ENCODE measurements around the gene MTHFD1. TPM values are rescaled to one million over a fixed set of nuclear protein-coding genes. Genes with fewer than 3 reads are reported as not detected.

MTHFD1 gene
- total and polyA plus RNA-seq, 7 donors: 34.7 to 77.4 (median 57.4) TPM

DNA sequence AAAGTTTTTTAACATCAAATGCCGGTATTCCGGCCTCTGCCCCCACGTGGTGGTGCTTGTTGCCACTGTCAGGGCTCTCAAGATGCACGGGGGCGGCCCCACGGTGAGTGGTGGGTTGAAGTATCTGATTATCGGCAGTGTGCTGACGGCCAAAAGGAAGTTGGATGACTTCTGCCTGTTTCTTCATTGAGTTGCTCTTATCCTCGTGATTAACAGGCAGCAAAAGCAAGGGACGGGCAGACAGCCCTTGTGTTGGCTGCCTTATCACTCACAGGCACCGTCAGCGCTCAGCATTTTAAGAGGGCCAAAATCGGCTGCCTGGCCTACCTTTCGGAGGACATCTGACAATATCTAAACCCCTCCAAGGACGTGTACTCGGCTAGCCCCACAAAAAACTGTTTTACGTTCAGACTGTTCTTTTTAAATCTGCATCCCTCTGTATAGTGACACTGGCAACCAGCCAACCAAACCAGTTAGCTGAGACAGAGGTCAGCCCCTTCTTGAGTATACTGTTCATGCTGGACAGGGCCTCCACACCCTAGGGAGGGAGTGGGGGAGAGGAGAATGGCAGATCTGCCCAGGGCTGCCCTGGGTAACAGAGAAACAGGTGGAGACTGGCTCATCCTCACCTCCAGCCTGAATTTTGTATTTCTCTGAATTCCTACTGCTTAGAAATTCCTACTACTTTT, 54.3 kb downstream of the MTHFD1 start:
- H3K27ac ChIP-seq: no peak overlapping the region

DNA sequence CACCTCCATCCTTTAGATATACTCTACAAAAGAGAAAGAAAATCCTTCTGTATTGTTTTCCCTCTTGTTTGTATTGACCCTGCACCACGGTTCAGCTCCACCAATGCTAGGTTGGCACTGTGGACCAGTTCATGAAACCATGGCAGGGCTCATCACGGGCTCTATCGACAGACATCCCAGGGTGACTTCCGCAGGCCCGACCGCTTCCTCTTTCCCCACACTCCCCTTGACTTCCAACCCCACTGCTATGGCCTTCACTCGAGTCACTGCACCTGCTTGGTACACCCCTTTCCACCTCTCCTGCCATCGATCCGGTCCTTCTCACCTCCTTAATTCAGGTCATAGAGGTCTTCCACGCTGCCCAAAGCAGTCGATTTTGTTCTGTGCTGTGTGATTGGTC, 56.0 kb downstream of the MTHFD1 start:
- no peak overlapping the region for H3K27ac ChIP-seq
- TF ChIP-seq, protein P1, sequence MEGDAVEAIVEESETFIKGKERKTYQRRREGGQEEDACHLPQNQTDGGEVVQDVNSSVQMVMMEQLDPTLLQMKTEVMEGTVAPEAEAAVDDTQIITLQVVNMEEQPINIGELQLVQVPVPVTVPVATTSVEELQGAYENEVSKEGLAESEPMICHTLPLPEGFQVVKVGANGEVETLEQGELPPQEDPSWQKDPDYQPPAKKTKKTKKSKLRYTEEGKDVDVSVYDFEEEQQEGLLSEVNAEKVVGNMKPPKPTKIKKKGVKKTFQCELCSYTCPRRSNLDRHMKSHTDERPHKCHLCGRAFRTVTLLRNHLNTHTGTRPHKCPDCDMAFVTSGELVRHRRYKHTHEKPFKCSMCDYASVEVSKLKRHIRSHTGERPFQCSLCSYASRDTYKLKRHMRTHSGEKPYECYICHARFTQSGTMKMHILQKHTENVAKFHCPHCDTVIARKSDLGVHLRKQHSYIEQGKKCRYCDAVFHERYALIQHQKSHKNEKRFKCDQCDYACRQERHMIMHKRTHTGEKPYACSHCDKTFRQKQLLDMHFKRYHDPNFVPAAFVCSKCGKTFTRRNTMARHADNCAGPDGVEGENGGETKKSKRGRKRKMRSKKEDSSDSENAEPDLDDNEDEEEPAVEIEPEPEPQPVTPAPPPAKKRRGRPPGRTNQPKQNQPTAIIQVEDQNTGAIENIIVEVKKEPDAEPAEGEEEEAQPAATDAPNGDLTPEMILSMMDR (IDR thresholded peaks at IDR 0.05): no peak
- WGBS, 3 donors: 87 to 89% (median 88%) methylated on average over 11 of the region's 11 CpGs
- ATAC-seq: no peak
- DNase-seq: no peak
- no peaks in the 10 kb centered on the region for H3K9me3 ChIP-seq
- H3K4me1 ChIP-seq: no peaks in the 10 kb centered on the region
- H3K36me3 ChIP-seq (ENCODE audit: insufficient read depth in 1 of 2, low read depth in 1 of 2): peaks cover 4 to 90% of the 10 kb centered on the region in 2 donors
- H3K27me3 ChIP-seq (ENCODE audit: insufficient read depth in 3 of 3, low read length in 2 of 3): no peaks in the 10 kb centered on the region
- intact Hi-C loops (cut with DNase I): loop anchor here in 1 of 2 donors (10.0 kb wide), 1 partner anchor 319 kb away; no protein-coding TSS in a partner anchor
- no peak overlapping the region for H3K4me3 ChIP-seq

More for the DNA sequence above, 54.3 kb downstream of the MTHFD1 start:
- DNase-seq (no peak), ATAC-seq (no peak)
- Histone ChIP-seq H3K4me3 (no peak overlapping the region), H3K36me3 (ENCODE audit: insufficient read depth in 1 of 2, low read depth in 1 of 2) (peaks cover 7 to 90% of the 10 kb centered on the region in 2 donors), H3K27me3 (ENCODE audit: insufficient read depth in 3 of 3, low read length in 2 of 3) (no peaks in the 10 kb centered on the region), H3K9me3 (no peaks in the 10 kb centered on the region), H3K4me1 (no peaks in the 10 kb centered on the region)
- WGBS, 3 donors: 84 to 89% (median 88%) methylated on average over 17 of the region's 17 CpGs
- intact Hi-C loops (cut with DNase I): loop anchor here in 1 of 2 donors (10.0 kb wide), 1 partner anchor 318 kb away; no protein-coding TSS in a partner anchor
- TF ChIP-seq, protein P1 (IDR thresholded peaks at IDR 0.05): no peak

DNA sequence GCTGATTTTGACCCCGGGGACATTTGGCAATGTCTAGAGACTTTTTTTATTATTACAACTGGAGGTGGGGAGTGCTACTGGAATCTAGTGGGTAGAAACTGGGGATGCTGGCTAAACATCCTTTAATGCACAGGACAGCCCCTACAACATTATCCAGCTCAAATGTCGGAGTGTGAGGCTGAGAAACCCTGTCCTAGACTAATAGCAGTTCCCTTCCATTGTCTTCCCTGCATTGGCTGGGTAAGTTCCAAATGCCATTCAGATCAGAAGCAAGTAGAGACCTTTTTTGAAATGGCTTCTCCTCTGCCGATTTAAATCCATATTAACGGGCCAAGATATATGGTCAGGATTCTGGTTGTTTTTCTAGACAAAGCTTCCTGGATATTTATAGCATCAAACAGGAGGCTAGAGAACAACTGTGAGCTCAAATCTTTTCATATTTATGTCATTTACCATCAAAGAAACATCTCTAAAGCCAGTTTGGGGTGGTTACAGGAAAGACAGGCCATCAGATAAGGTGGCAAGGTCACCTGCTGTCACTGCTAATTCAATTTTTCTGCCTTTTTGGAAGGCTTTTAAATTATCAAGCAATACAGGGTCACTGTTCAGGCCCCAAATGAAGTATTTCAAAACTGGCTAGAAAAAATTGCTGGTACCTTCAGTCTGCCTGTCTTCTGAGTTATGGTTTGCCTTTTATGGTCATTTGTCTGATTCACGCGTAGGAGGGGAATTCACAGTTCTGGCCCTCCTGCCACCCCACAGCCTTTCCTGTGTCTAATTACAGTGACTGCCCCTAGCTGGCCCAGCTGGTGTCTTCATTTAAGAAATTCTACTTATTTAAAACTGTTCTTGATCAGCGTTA, 57.1 kb downstream of the MTHFD1 start:
- no peaks in the 10 kb centered on the region for H3K4me1 ChIP-seq
- H3K27me3 ChIP-seq (ENCODE audit: insufficient read depth in 3 of 3, low read length in 2 of 3): no peaks in the 10 kb centered on the region
- no peaks in the 10 kb centered on the region for H3K9me3 ChIP-seq
- no peak for DNase-seq
- ATAC-seq: peak in 1 of 4 donors; percentile 10
- TF ChIP-seq, protein P1 (IDR thresholded peaks at IDR 0.05): no peak
- WGBS, 3 donors: 59 to 73% (median 72%) methylated on average over 7 of the region's 7 CpGs
- no peak overlapping the region for H3K4me3 ChIP-seq
- intact Hi-C loops (cut with DNase I): loop anchor here in 1 of 2 donors (10.0 kb wide), 1 partner anchor 320 kb away; no protein-coding TSS in a partner anchor
- peak overlapping the region; percentile 30 for H3K27ac ChIP-seq
- peaks cover 7 to 90% of the 10 kb centered on the region in 2 donors for H3K36me3 ChIP-seq (ENCODE audit: insufficient read depth in 1 of 2, low read depth in 1 of 2)

DNA sequence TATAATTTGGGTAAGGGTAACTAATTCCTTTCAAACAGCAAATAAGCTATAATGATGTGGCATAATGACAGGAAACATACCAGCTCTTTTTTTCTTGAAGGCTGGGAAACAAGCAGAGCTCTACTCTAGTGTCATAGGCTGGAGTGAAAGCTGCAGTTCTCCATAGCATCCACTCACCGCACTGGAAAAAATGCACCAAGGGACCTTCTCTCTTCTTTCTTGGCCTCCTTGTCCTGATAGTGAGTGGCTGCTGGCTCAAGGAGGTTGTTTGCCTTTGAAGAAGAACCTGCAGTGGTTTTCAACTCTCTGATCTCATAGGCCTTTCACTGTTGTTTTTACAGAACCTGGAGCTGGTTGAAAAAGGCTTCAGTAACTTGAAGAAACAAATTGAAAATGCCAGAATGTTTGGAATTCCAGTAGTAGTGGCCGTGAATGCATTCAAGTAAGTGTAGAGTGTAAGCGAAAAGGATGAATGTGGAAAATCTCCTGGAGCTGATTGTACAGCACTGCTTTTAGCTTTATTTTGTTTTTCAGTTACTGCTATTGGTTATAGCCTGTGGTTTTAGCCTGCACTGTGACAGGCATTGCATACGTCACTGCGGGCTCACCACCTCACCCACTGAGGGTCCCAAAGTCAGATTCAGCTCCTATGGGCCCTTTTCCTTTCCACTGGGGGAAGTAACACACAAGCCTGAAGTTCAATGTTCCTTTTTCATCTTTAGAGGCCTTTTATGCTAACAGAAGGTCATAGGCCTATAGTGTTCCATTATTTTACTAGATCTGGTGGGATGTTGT, 59.9 kb downstream of the MTHFD1 start:
- no peak overlapping the region for H3K4me3 ChIP-seq
- H3K36me3 ChIP-seq (ENCODE audit: insufficient read depth in 1 of 2, low read depth in 1 of 2): peaks cover 10 to 90% of the 10 kb centered on the region in 2 donors
- H3K27ac ChIP-seq: no peak overlapping the region
- no peak for DNase-seq
- intact Hi-C loops (cut with DNase I): loop anchor here in 1 of 2 donors (10.0 kb wide), 1 partner anchor 323 kb away; no protein-coding TSS in a partner anchor
- TF ChIP-seq, protein P1 (IDR thresholded peaks at IDR 0.05): no peak
- H3K4me1 ChIP-seq: no peaks in the 10 kb centered on the region
- no peak for ATAC-seq
- 93 to 95% (median 94%) methylated on average over 5 of the region's 5 CpGs for WGBS, 3 donors
- no peaks in the 10 kb centered on the region for H3K9me3 ChIP-seq
- H3K27me3 ChIP-seq (ENCODE audit: insufficient read depth in 3 of 3, low read length in 2 of 3): no peaks in the 10 kb centered on the region

Measured in psoas muscle (tissue), 8 donors.